CD14-positive monocyte (primary cell): ENCODE data around the gene CRYBG1. TPM values are rescaled to one million over a fixed set of nuclear protein-coding genes. Genes with fewer than 3 reads are reported as not detected.
A peak's percentile ranks its signal among the peaks of the same experiment; 100 is the strongest.

ENCODE experiments used
- DNase-seq, 3 donors: peaks; one replicate each; pipeline ENCODE4 v3.0.0-alpha.2; 2011 to 2022
- H2AFZ ChIP-seq: 2 replicates; pipeline ENCODE4 v1.6.0; 2012; ENCODE audit warnings: mild to moderate bottlenecking, low read depth, low read length, inconsistent platforms; ENCODE audit not compliant: insufficient read depth, poor library complexity, severe bottlenecking
- H3K27ac ChIP-seq, 2 donors: 1 replicate in 1 of 2; 2 replicates in 1 of 2; pipeline ENCODE4 v1.5.1; 2012 to 2013; ENCODE audit warnings: low read length in 2 of 2, control low read depth in 1 of 2, inconsistent platforms in 1 of 2, low read depth in 1 of 2, mild to moderate bottlenecking in 1 of 2
- H3K27me3 ChIP-seq, 2 donors: one replicate each; pipeline versions ENCODE4 v1.6.0 to v1.6.1; 2011 to 2013; ENCODE audit warnings: low read length in 2 of 2; ENCODE audit not compliant: control insufficient read depth in 2 of 2, insufficient read depth in 2 of 2
- H3K36me3 ChIP-seq, 2 donors: replicated peaks in 1 of 2; 1 replicate in 1 of 2; 2 replicates in 1 of 2; pipeline versions ENCODE4 v1.5.1 to v1.6.1; 2012 to 2013; ENCODE audit warnings: low read length in 2 of 2, control low read depth in 1 of 2, inconsistent platforms in 1 of 2, mild to moderate bottlenecking in 1 of 2; ENCODE audit not compliant: insufficient read depth in 2 of 2, control insufficient read depth in 1 of 2
- H3K4me1 ChIP-seq, 2 donors: 1 replicate in 1 of 2; 2 replicates in 1 of 2; pipeline versions ENCODE4 v1.5.1 to v1.6.1; 2012 to 2013; ENCODE audit warnings: low read length in 2 of 2, control low read depth in 1 of 2, inconsistent platforms in 1 of 2, mild to moderate bottlenecking in 1 of 2, moderate library complexity in 1 of 2; ENCODE audit not compliant: insufficient read depth in 2 of 2, control insufficient read depth in 1 of 2
- H3K4me2 ChIP-seq: replicated peaks from 2 replicates; pipeline ENCODE3; 2012; ENCODE audit warnings: low read length, moderate library complexity, mild to moderate bottlenecking; ENCODE audit not compliant: poor library complexity, severe bottlenecking; ENCODE audit errors: extremely low read depth
- H3K4me3 ChIP-seq, 3 experiments: fragments of 200-600 bp in 1 of 3; sonication (generic) in 1 of 3; replicated peaks in 1 of 3; 1 replicate in 2 of 3; 2 replicates in 1 of 3; pipeline ENCODE4 v1.5.1; 2011 to 2013; ENCODE audit warnings: low read length in 3 of 3, mild to moderate bottlenecking in 3 of 3, control low read depth in 2 of 3, low read depth in 2 of 3, inconsistent platforms in 1 of 3, moderate library complexity in 1 of 3
- H3K79me2 ChIP-seq: 2 replicates; pipeline ENCODE4 v1.6.0; 2012; ENCODE audit warnings: mild to moderate bottlenecking, control low read depth, inconsistent platforms, low read length, moderate library complexity; ENCODE audit not compliant: insufficient read depth
- H3K9ac ChIP-seq: 2 replicates; pipeline ENCODE4 v1.6.0; 2017; ENCODE audit warnings: low read length, mild to moderate bottlenecking; ENCODE audit not compliant: insufficient read depth, poor library complexity, severe bottlenecking
- H3K9me3 ChIP-seq, 2 donors: replicated peaks in 1 of 2; 1 replicate in 1 of 2; 2 replicates in 1 of 2; pipeline versions ENCODE4 v1.5.1 to v1.6.1; 2012 to 2013; ENCODE audit warnings: low read length in 2 of 2, control low read depth in 1 of 2; ENCODE audit not compliant: control insufficient read depth in 1 of 2, insufficient read depth in 1 of 2
- H4K20me1 ChIP-seq: 2 replicates; pipeline ENCODE4 v1.6.0; 2012; ENCODE audit warnings: mild to moderate bottlenecking, low read length, control low read depth, moderate library complexity; ENCODE audit not compliant: insufficient read depth
- H3K27ac Mint-ChIP-seq, 7 donors: one replicate each; pipeline ENCODE4 v1.8.0; 2020; ENCODE audit warnings: mild to moderate bottlenecking in 7 of 7, mixed read lengths in 7 of 7, moderate library complexity in 6 of 7, inconsistent platforms in 2 of 7
- H3K27me3 Mint-ChIP-seq, 3 donors: one replicate each; pipeline ENCODE4 v1.8.0; 2021 to 2022; ENCODE audit warnings: low read depth in 3 of 3, mild to moderate bottlenecking in 3 of 3, mixed read lengths in 3 of 3, moderate library complexity in 3 of 3, inconsistent platforms in 1 of 3
- H3K36me3 Mint-ChIP-seq, 2 donors: one replicate each; pipeline ENCODE4 v1.8.0; 2020; ENCODE audit warnings: mixed read lengths in 2 of 2, inconsistent platforms in 1 of 2, mild to moderate bottlenecking in 1 of 2
- H3K4me1 Mint-ChIP-seq: one replicate; pipeline ENCODE4 v1.8.0; 2020; ENCODE audit warnings: mild to moderate bottlenecking, mixed read lengths
- H3K4me3 Mint-ChIP-seq, 2 donors: one replicate each; pipeline ENCODE4 v1.8.0; 2020; ENCODE audit warnings: mild to moderate bottlenecking in 2 of 2, mixed read lengths in 2 of 2, moderate library complexity in 1 of 2
- H3K9me3 Mint-ChIP-seq, 7 donors: one replicate each; pipeline ENCODE4 v1.8.0; 2020 to 2022; ENCODE audit warnings: mixed read lengths in 7 of 7, mild to moderate bottlenecking in 6 of 7, moderate library complexity in 6 of 7, inconsistent platforms in 2 of 7
- CTCF ChIP-seq: fragments of 200-600 bp; IDR thresholded peaks from one replicate; pipeline ENCODE4 v1.8.0; 2022; ENCODE audit warnings: antibody characterized with exemption, mild to moderate bottlenecking
- whole genome bisulfite sequencing: methylation state at CpG from one replicate; pipeline ENCODE4 v1.1.5; 2013; ENCODE audit warnings: missing lambda C conversion rate; ENCODE audit not compliant: insufficient coverage; 5-methylcytosine and 5-hydroxymethylcytosine counted together
- intact Hi-C, 2 donors: fragments of 100-400 bp; cut with micrococcal nuclease; formaldehyde crosslinking; loops; one replicate each; pipeline versions ENCODE4 v1.15.0 to v1.15.1; 2023
- polyA plus RNA-seq, 3 donors: library from polyadenylated mRNA; depleted of rRNA in 1 of 3; unstranded in 2 of 3; stranded (reverse) in 1 of 3; fragments of 300-500 nt in 2 of 3; fragments of >200 nt in 1 of 3; fragmentation: Illumina TruSeq in 2 of 3; gene quantifications; 1 replicate in 2 of 3; 2 replicates in 1 of 3; pipeline ENCODE4 v1.2.3, GENCODE V29; 2012 to 2021

Gene CRYBG1
- polyA plus RNA-seq, 3 donors, result 7.9 to 11.9 (median 11.1) TPM

- 1% methylated on average over 49 of the region's 56 CpGs for WGBS
- peaks cover 5 to 19% (median 13%) of the 10 kb centered on the region in 3 donors for H3K27me3 Mint-ChIP-seq
- H3K79me2 ChIP-seq, result peaks cover 49% of the 10 kb centered on the region
- H3K9me3 ChIP-seq, result no peaks in the 10 kb centered on the region
- peak within 1 kb of the TSS; percentile 94 for H3K9ac ChIP-seq
- peak; percentile 99 to 100 (median 99) for DNase-seq
- H3K27ac Mint-ChIP-seq, result peak within 1 kb of the TSS; percentile 95 to 99 (median 98)
- H3K4me1 Mint-ChIP-seq, result peaks cover 26% of the 10 kb centered on the region
- peaks cover 15 to 25% of the 10 kb centered on the region in 2 donors for H3K4me1 ChIP-seq
- H2AFZ ChIP-seq, result peak within 1 kb of the TSS; percentile 96
- H3K4me3 Mint-ChIP-seq, result peak within 1 kb of the TSS; percentile 98
- H3K4me2 ChIP-seq, result peak within 1 kb of the TSS; percentile 90
- peaks cover 0 to 14% of the 10 kb centered on the region in 2 donors for H3K36me3 Mint-ChIP-seq
- TF ChIP-seq CTCF, result no peak
- H3K4me3 ChIP-seq, result peak within 1 kb of the TSS; percentile 92 to 99 (median 93)
- intact Hi-C loops, result loop anchor here (5.0 to 10.0 kb wide), 3 partner anchors 119 to 1629 kb away; partner anchors contain the start of gene SEC63 (in 1 of the 2)
- H3K27ac ChIP-seq, result peak within 1 kb of the TSS; percentile 94 to 100
- H3K27me3 ChIP-seq, result peaks cover 2 to 3% of the 10 kb centered on the region in 2 donors
- H3K36me3 ChIP-seq, result no peaks in the 10 kb centered on the region
- peaks cover 0 to 5% (median 3%) of the 10 kb centered on the region in 7 donors for H3K9me3 Mint-ChIP-seq
- peaks cover 15% of the 10 kb centered on the region for H4K20me1 ChIP-seq
These were observed 35.0 kb upstream of the CRYBG1 start, which contains the start of gene ATG5 for GRCh38 chr6:106325336-106326178. Gene ATG5, minus strand, starts transcription at chr6:106325760. Its CDS starts 9,552 bp downstream, at chr6:106316208.

GRCh38 chr6:106334646-106335448 is 25.7 kb upstream of the CRYBG1 start:
- DNase-seq, result peak; percentile 28 to 54 (median 50)
- intact Hi-C loops, result loop anchor here (5.0 to 10.0 kb wide), 3 partner anchors 90 to 642 kb away; no protein-coding TSS in a partner anchor
- no peaks in the 10 kb centered on the region for H3K9me3 ChIP-seq
- H2AFZ ChIP-seq, result no peak overlapping the region
- no peaks in the 10 kb centered on the region for H3K79me2 ChIP-seq
- no peak overlapping the region for H3K9ac ChIP-seq
- Mint-ChIP-seq H3K4me3 (no peak overlapping the region), H3K27me3 (peaks cover 3 to 12% (median 6%) of the 10 kb centered on the region in 3 donors), H3K9me3 (no peaks in the 10 kb centered on the region), H3K36me3 (no peaks in the 10 kb centered on the region), H3K4me1 (peaks cover 7% of the 10 kb centered on the region), H3K27ac (peak overlapping the region in 1 of 7 donors; percentile 26)
- H3K4me2 ChIP-seq, result no peak overlapping the region
- WGBS, result 0% methylated on average over 1 of the region's 5 CpGs
- TF ChIP-seq CTCF, result peak; percentile 69
- no peaks in the 10 kb centered on the region for H3K36me3 ChIP-seq
- no peak overlapping the region for H3K4me3 ChIP-seq
- no peaks in the 10 kb centered on the region for H4K20me1 ChIP-seq
- H3K27ac ChIP-seq, result no peak overlapping the region
- H3K27me3 ChIP-seq, result no peaks in the 10 kb centered on the region
- H3K4me1 ChIP-seq, result no peaks in the 10 kb centered on the region
